SK-N-SH (cell line): ENCODE results near the gene SOX11. TPM values are rescaled to one million over a fixed set of nuclear protein-coding genes. Genes with fewer than 3 reads are reported as not detected.

Experiments
- CTCF ChIA-PET: fragments of 300-600, 350-600 bp; formaldehyde crosslinking; extraction: SDS; loops from one replicate; lab custom pipeline; 2021; lab: Yijun Ruan, JAX
- POLR2A ChIA-PET: fragments of 350-600 bp; sonication (Branson Sonifier 250); formaldehyde crosslinking; extraction: SDS; loops from one replicate; lab custom pipeline; 2020; ENCODE audit warnings: antibody characterized with exemption, inconsistent platforms; lab: Yijun Ruan, JAX
- DNase-seq: peaks from one replicate; pipeline ENCODE4 v3.0.0; 2012
- H2AFZ ChIP-seq: fragments of 200-600 bp; sonication (generic); 2 replicates; pipeline ENCODE4 v1.8.1; 2016; ENCODE audit warnings: antibody characterized with exemption, mild to moderate bottlenecking, low read depth
- H3F3A ChIP-seq: fragments of 200-600 bp; sonication (generic); replicated peaks from 2 replicates; pipeline ENCODE3; 2016; ENCODE audit warnings: antibody characterized with exemption, mild to moderate bottlenecking; ENCODE audit not compliant: insufficient read depth
- H3K27ac ChIP-seq, 2 experiments: fragments of 200-500 bp in 1 of 2; fragments of 200-600 bp in 1 of 2; sonication (Bioruptor generic) in 1 of 2; sonication (generic), shearing (Covaris generic) in 1 of 2; 2 replicates each; pipeline versions ENCODE4 v1.5.1 to v1.6.1; 2014 to 2016; ENCODE audit warnings: low read depth in 2 of 2, inconsistent platforms in 1 of 2, low read length in 1 of 2, mild to moderate bottlenecking in 1 of 2, mixed read lengths in 1 of 2
- H3K27me3 ChIP-seq: fragments of 200-600 bp; sonication (generic), shearing (Covaris generic); 2 replicates; pipeline ENCODE4 v1.6.1; 2016; ENCODE audit warnings: mixed run types; ENCODE audit not compliant: insufficient read depth
- H3K36me3 ChIP-seq, 2 experiments: fragments of 200-500 bp in 1 of 2; fragments of 200-600 bp in 1 of 2; sonication (Bioruptor generic) in 1 of 2; sonication (generic) in 1 of 2; replicated peaks in 1 of 2; 2 replicates each; pipeline versions ENCODE3 to v1.5.1; 2014 to 2016; ENCODE audit warnings: low read length in 1 of 2, mild to moderate bottlenecking in 1 of 2; ENCODE audit not compliant: insufficient read depth in 2 of 2, control insufficient read depth in 1 of 2
- H3K4me1 ChIP-seq, 2 experiments: fragments of 200-500 bp in 1 of 2; fragments of 200-600 bp in 1 of 2; sonication (Bioruptor generic) in 1 of 2; sonication (generic), shearing (Covaris generic) in 1 of 2; 2 replicates each; pipeline versions ENCODE4 v1.5.1 to v1.6.1; 2014 to 2016; ENCODE audit warnings: low read depth in 1 of 2, low read length in 1 of 2, mixed run types in 1 of 2; ENCODE audit not compliant: insufficient read depth in 2 of 2, control insufficient read depth in 1 of 2
- H3K4me2 ChIP-seq: fragments of 200-600 bp; sonication (generic), shearing (Covaris generic); 2 replicates; pipeline ENCODE4 v1.6.1; 2017; ENCODE audit warnings: mixed run types
- H3K4me3 ChIP-seq, 2 experiments: fragments of 200-500 bp in 1 of 2; fragments of 200-600 bp in 1 of 2; sonication (Bioruptor generic) in 1 of 2; sonication (generic), shearing (Covaris generic) in 1 of 2; 2 replicates each; pipeline versions ENCODE4 v1.5.1 to v1.8.1; 2014 to 2016; ENCODE audit warnings: low read depth in 2 of 2, inconsistent platforms in 1 of 2, low read length in 1 of 2, mild to moderate bottlenecking in 1 of 2, mixed read lengths in 1 of 2, moderate library complexity in 1 of 2
- H3K79me2 ChIP-seq: fragments of 200-600 bp; sonication (generic); 2 replicates; pipeline ENCODE4 v1.8.1; 2017; ENCODE audit warnings: mild to moderate bottlenecking; ENCODE audit not compliant: insufficient read depth
- H3K9ac ChIP-seq: fragments of 200-600 bp; sonication (generic); 2 replicates; pipeline ENCODE4 v1.6.1; 2017; ENCODE audit warnings: mixed run types
- H3K9me2 ChIP-seq: fragments of 200-600 bp; sonication (generic); 2 replicates; pipeline ENCODE4 v1.6.1; 2017; ENCODE audit warnings: mixed run types
- H3K9me3 ChIP-seq: fragments of 200-600 bp; sonication (generic); 2 replicates; pipeline ENCODE4 v1.6.1; 2017; ENCODE audit warnings: mixed run types, mild to moderate bottlenecking, moderate library complexity
- H4K20me1 ChIP-seq: fragments of 200-600 bp; sonication (generic); 2 replicates; pipeline ENCODE4 v1.6.1; 2017; ENCODE audit warnings: mild to moderate bottlenecking, mixed run types; ENCODE audit not compliant: insufficient read depth
- EZH2phosphoT487 ChIP-seq: fragments of 200-600 bp; sonication (generic); IDR thresholded peaks from 2 replicates; pipeline ENCODE4 v1.6.1; 2017; ENCODE audit warnings: low read depth, mixed run types, mild to moderate bottlenecking, antibody characterized with exemption, moderate library complexity, borderline replicate concordance
- FOSL2 ChIP-seq: IDR thresholded peaks from 2 replicates; pipeline ENCODE4 v1.4.0; 2012; ENCODE audit warnings: low read depth, mild to moderate bottlenecking, moderate library complexity, borderline replicate concordance
- FOXJ3 ChIP-seq: sonication (generic); formaldehyde crosslinking; IDR thresholded peaks from 2 replicates; pipeline ENCODE4 v1.5.1; 2020; ENCODE audit warnings: mild to moderate bottlenecking, missing genetic modification reagents
- GABPA ChIP-seq: IDR thresholded peaks from 2 replicates; pipeline ENCODE4 v1.4.0; 2012; ENCODE audit warnings: low read depth, mild to moderate bottlenecking
- SIN3A ChIP-seq: IDR thresholded peaks from 2 replicates; pipeline ENCODE4 v1.6.1; 2012; ENCODE audit warnings: low read depth, mild to moderate bottlenecking, low read length, moderate library complexity, borderline replicate concordance
- SMC3 ChIP-seq: IDR thresholded peaks from 2 replicates; pipeline ENCODE4 v1.6.1; 2012; ENCODE audit warnings: low read depth, low read length, improper control_type of control experiment
- TEAD4 ChIP-seq: IDR thresholded peaks from 2 replicates; pipeline ENCODE4 v1.4.0; 2012; ENCODE audit warnings: mild to moderate bottlenecking, borderline replicate concordance; ENCODE audit not compliant: insufficient read depth
- WGBS: methylation state at CpG from one replicate; pipeline ENCODE4 v1.1.6; 2017; ENCODE audit warnings: low lambda C conversion rate; 5-methylcytosine and 5-hydroxymethylcytosine counted together
- polyA plus RNA-seq, 3 experiments: library from polyadenylated mRNA; depleted of rRNA; stranded (reverse); fragments of >200 nt; gene quantifications; 2 replicates each; pipeline ENCODE4 v1.2.3, GENCODE V29; 2012
- TF ChIP-seq, protein P1 (sequence below): fragments of 200-600 bp; sonication (generic); IDR thresholded peaks from 2 replicates; pipeline ENCODE4 v1.6.1; 2017; ENCODE audit warnings: antibody characterized with exemption, mild to moderate bottlenecking, moderate library complexity

SOX11 gene
- polyA plus RNA-seq, 1 of the 3 experiments (the other 2 are of a cell fraction) = 3.4 TPM

DNA sequence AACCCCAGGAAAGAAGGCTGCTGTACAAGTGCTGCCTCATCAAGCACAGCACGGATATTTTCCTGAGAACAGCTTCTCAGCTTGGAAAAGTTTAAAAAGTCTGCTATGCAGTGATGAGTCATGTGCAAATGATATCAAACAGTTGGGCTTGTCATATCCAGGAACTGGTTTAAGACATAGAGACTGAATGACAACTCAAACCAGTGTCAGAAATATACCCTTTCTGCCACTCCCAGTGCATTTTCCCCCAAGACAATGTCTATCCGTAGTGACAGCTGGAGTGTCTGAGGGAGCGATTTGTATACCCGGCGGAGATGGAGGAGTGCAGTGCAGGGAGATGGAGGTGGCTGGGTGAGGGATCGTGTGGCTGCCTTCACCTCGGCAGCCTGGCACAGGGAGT, 28.2 kb downstream of the SOX11 start:
- Histone ChIP-seq H3K4me3 (no peak overlapping the region), H3F3A (no peaks in the 10 kb centered on the region), H3K9me2 (no peaks in the 10 kb centered on the region), H4K20me1 (no peaks in the 10 kb centered on the region), H3K27me3 (no peaks in the 10 kb centered on the region), H2AFZ (no peak overlapping the region), H3K4me1 (no peaks in the 10 kb centered on the region), H3K36me3 (no peaks in the 10 kb centered on the region), H3K9ac (no peak overlapping the region), H3K9me3 (no peaks in the 10 kb centered on the region), H3K27ac (no peak overlapping the region), H3K4me2 (no peak overlapping the region), H3K79me2 (no peaks in the 10 kb centered on the region)
- WGBS = 55% methylated on average over 7 of the region's 7 CpGs
- DNase-seq = no peak
- TF ChIP-seq FOSL2 = no peak
- no peak for TF ChIP-seq SMC3
- TF ChIP-seq TEAD4 = no peak
- TF ChIP-seq FOXJ3 (CRISPR knock-in tag) = no peak
- ChIA-PET POLR2A (no interaction called here), CTCF (interaction anchor here (0.7 kb wide), 1 partner anchor 8 kb away, joined by 4 read pairs; no protein-coding TSS in a partner anchor)

DNA sequence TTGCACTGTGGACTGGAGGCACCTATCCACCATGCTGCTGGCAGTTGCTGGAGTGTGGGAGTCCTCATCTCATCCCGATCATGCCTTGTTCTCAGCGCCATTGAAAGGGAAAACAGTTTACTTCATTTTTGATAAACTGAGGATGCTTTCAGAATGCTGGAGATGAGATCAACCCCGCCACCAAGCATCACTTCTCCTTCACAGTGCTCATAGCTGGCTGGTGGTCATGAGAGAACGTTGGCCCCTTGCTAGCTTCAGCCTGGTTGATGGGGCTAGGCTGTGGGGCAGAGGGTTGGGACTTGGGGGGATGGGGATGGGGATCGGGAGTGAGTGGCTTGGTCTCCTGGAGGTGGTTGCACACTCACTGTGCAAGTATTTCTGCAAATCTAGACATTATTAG, 30.1 kb downstream of the SOX11 start:
- no peak for DNase-seq
- Histone ChIP-seq H3K9me2 (no peaks in the 10 kb centered on the region), H3K9ac (no peak overlapping the region), H3K4me1 (no peaks in the 10 kb centered on the region), H4K20me1 (no peaks in the 10 kb centered on the region), H3K36me3 (no peaks in the 10 kb centered on the region), H3K27ac (no peak overlapping the region), H3F3A (no peaks in the 10 kb centered on the region), H3K9me3 (no peaks in the 10 kb centered on the region), H2AFZ (no peak overlapping the region), H3K4me3 (no peak overlapping the region), H3K4me2 (no peak overlapping the region), H3K27me3 (no peaks in the 10 kb centered on the region), H3K79me2 (no peaks in the 10 kb centered on the region)
- CTCF ChIA-PET = interaction anchor here (1.0 kb wide), 1 partner anchor 13 kb away, joined by 4 read pairs; no protein-coding TSS in a partner anchor
- TF ChIP-seq EZH2phosphoT487 (no peak), GABPA (no peak), SMC3 (no peak), SIN3A (no peak)
- TF ChIP-seq, protein P1, sequence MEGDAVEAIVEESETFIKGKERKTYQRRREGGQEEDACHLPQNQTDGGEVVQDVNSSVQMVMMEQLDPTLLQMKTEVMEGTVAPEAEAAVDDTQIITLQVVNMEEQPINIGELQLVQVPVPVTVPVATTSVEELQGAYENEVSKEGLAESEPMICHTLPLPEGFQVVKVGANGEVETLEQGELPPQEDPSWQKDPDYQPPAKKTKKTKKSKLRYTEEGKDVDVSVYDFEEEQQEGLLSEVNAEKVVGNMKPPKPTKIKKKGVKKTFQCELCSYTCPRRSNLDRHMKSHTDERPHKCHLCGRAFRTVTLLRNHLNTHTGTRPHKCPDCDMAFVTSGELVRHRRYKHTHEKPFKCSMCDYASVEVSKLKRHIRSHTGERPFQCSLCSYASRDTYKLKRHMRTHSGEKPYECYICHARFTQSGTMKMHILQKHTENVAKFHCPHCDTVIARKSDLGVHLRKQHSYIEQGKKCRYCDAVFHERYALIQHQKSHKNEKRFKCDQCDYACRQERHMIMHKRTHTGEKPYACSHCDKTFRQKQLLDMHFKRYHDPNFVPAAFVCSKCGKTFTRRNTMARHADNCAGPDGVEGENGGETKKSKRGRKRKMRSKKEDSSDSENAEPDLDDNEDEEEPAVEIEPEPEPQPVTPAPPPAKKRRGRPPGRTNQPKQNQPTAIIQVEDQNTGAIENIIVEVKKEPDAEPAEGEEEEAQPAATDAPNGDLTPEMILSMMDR = no peak
- POLR2A ChIA-PET = no interaction called here
- WGBS = 27% methylated on average over 5 of the region's 5 CpGs
